Measurements from ENCODE around the gene RGS9BP. TPM values are rescaled to one million over a fixed set of nuclear protein-coding genes. Genes with fewer than 3 reads are reported as not detected.
"Not testable (repeated sequence)": the region's sequence is repeated elsewhere in the genome, so short reads cannot be mapped to it uniquely, and the experiment has no call there.

RGS9BP gene
- polyA plus RNA-seq, 1 donor from 2014 or later: 0.11 TPM

- Mint-ChIP-seq H3K4me1 (peaks cover 0 to 2% (median 0%) of the 10 kb centered on the region in 3 donors), H3K4me3 (no peak overlapping the region), H3K9me3 (no peaks in the 10 kb centered on the region), H3K36me3 (peaks cover 4% of the 10 kb centered on the region), H3K27me3 (no peaks in the 10 kb centered on the region), H3K27ac (no peak overlapping the region)
Observed at GRCh38 chr19:32653599-32653915, 22.1 kb upstream of the RGS9BP start.

DNA sequence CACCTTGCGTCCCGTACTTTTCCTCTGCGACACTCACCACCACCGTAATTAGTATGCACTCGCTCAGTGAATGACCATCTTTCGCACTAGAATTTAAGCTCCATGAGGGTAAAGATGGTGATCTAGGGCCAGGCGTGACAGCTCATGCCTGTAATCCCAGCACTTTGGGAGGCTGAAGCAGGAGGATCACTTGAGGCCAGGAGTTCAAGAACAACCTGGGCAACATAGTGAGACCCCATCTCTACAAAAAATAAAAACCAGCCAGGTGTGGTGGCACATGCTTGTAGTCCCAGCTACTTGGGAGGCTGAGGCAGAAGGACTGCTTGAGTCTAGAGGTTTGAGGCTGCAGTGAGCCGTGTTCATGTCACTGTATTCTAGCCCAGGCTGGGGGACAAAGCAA is 19.3 kb upstream of the RGS9BP start:
- not testable (repeated sequence) for H3K27ac Mint-ChIP-seq, H3K4me1 Mint-ChIP-seq, H3K9me3 Mint-ChIP-seq, H3K4me3 Mint-ChIP-seq, H3K27me3 Mint-ChIP-seq, H3K36me3 Mint-ChIP-seq

DNA sequence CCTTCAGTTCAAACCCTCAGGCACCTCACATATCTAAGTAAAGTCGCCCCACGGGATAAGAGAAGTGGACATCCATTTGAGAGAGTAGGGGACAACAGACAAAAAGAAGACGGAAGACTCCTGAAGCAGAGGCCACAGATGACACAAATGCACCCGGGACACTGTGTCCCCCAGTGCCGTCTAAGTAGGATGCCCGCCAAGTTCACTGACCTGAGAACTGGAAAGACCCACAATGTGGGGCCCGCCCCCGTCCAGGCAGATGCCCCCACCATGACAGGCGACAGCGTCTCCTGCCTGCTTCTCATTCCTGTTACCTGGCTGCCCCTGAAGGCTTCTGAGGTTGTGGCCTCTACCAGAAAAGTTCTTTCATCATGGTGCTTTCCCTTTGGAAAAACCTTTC is 17.6 kb upstream of the RGS9BP start:
- peak overlapping the region in 1 of 3 donors; percentile 58 for H3K27ac Mint-ChIP-seq
- no peak overlapping the region for H3K4me3 Mint-ChIP-seq
- H3K36me3 Mint-ChIP-seq: peaks cover 3% of the 10 kb centered on the region
- H3K4me1 Mint-ChIP-seq: peaks cover 0 to 13% (median 6%) of the 10 kb centered on the region in 3 donors
- H3K9me3 Mint-ChIP-seq: no peaks in the 10 kb centered on the region
- H3K27me3 Mint-ChIP-seq: no peaks in the 10 kb centered on the region

DNA sequence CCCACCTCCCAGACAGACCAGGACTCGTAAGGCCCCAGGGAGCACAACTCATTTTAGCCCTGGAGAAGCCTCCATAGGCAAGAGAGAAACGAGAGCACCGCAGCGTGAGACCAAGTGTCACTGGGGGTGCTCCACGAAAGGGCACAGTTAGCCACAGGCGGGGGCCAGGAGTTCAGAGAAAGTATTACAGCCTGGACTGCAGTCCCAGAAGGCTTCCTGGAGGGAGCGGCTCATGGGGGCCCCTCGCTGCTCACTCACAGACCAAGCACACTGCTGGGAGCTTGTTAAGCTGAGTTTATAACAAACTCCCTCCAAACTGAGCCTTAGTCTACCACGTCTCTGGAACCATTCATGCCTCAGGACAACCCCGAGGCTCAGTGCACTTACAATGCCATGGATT is 17.1 kb upstream of the RGS9BP start:
- H3K4me3 Mint-ChIP-seq: no peak overlapping the region
- peaks cover 0 to 13% (median 7%) of the 10 kb centered on the region in 3 donors for H3K4me1 Mint-ChIP-seq
- H3K27me3 Mint-ChIP-seq: no peaks in the 10 kb centered on the region
- H3K9me3 Mint-ChIP-seq: no peaks in the 10 kb centered on the region
- H3K27ac Mint-ChIP-seq: no peak overlapping the region
- peaks cover 3% of the 10 kb centered on the region for H3K36me3 Mint-ChIP-seq

GRCh38 chr19:32661318-32661717 is 14.3 kb upstream of the RGS9BP start:
- no peak overlapping the region for H3K4me3 Mint-ChIP-seq
- peaks cover 0 to 13% (median 9%) of the 10 kb centered on the region in 3 donors for H3K4me1 Mint-ChIP-seq
- H3K27me3 Mint-ChIP-seq: no peaks in the 10 kb centered on the region
- peaks cover under 1% of the 10 kb centered on the region for H3K36me3 Mint-ChIP-seq
- H3K9me3 Mint-ChIP-seq: no peaks in the 10 kb centered on the region
- no peak overlapping the region for H3K27ac Mint-ChIP-seq

- Mint-ChIP-seq H3K9me3 (no peaks in the 10 kb centered on the region), H3K27ac (peak overlapping the region in 1 of 3 donors; percentile 23), H3K27me3 (no peaks in the 10 kb centered on the region), H3K4me3 (peak overlapping the region in 1 of 4 donors; percentile 43), H3K4me1 (peaks cover 0 to 13% (median 9%) of the 10 kb centered on the region in 3 donors), H3K36me3 (no peaks in the 10 kb centered on the region)
Observed at GRCh38 chr19:32662186-32662585, 13.5 kb upstream of the RGS9BP start.

GRCh38 chr19:32666084-32666483 is 9.6 kb upstream of the RGS9BP start:
- Mint-ChIP-seq H3K4me1 (peaks cover 0 to 14% (median 13%) of the 10 kb centered on the region in 3 donors), H3K27me3 (no peaks in the 10 kb centered on the region), H3K27ac (no peak overlapping the region), H3K36me3 (peaks cover 3% of the 10 kb centered on the region), H3K4me3 (no peak overlapping the region), H3K9me3 (no peaks in the 10 kb centered on the region)

DNA sequence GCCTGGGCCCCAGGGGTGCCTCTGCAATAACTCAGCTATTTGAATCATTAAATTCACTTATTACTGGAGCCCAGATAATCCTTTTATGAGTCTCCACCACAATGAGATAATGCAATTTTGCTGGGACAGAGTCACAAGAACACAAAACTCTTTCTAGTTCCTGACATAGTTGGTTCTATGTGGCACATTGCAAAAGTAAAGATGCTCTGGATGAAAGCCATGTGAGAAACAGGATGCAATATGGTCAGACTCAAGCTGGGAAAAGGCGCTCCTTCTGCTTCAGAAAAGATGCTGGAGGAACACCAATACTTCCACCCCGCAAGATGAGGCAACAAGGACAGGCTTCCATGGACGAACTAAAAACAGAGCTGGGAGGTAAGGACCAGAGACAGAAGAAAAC is 6.3 kb upstream of the RGS9BP start:
- peak overlapping the region in 2 of 4 donors; percentile 30 to 78 for H3K4me3 Mint-ChIP-seq
- H3K9me3 Mint-ChIP-seq: no peaks in the 10 kb centered on the region
- no peaks in the 10 kb centered on the region for H3K27me3 Mint-ChIP-seq
- H3K27ac Mint-ChIP-seq: no peak overlapping the region
- peaks cover 3% of the 10 kb centered on the region for H3K36me3 Mint-ChIP-seq
- peaks cover 6 to 22% (median 20%) of the 10 kb centered on the region in 3 donors for H3K4me1 Mint-ChIP-seq

- Mint-ChIP-seq H3K27ac (peak overlapping the region in 1 of 3 donors; percentile 90), H3K27me3 (peaks cover 3% of the 10 kb centered on the region), H3K4me1 (peaks cover 11 to 21% (median 21%) of the 10 kb centered on the region in 3 donors), H3K36me3 (peaks cover 3% of the 10 kb centered on the region), H3K4me3 (peak overlapping the region in 3 of 4 donors; percentile 59 to 88 (median 80)), H3K9me3 (no peaks in the 10 kb centered on the region)
Observed at GRCh38 chr19:32671883-32672593, 3.6 kb upstream of the RGS9BP start.

- Mint-ChIP-seq H3K27ac (peak overlapping the region in 1 of 3 donors; percentile 37), H3K4me1 (peaks cover 18 to 24% (median 23%) of the 10 kb centered on the region in 3 donors), H3K36me3 (peaks cover 6% of the 10 kb centered on the region), H3K9me3 (no peaks in the 10 kb centered on the region), H3K4me3 (peak overlapping the region; percentile 16 to 88 (median 69)), H3K27me3 (peaks cover 11% of the 10 kb centered on the region)
Observed at GRCh38 chr19:32672841-32673240, 2.8 kb upstream of the RGS9BP start.

DNA sequence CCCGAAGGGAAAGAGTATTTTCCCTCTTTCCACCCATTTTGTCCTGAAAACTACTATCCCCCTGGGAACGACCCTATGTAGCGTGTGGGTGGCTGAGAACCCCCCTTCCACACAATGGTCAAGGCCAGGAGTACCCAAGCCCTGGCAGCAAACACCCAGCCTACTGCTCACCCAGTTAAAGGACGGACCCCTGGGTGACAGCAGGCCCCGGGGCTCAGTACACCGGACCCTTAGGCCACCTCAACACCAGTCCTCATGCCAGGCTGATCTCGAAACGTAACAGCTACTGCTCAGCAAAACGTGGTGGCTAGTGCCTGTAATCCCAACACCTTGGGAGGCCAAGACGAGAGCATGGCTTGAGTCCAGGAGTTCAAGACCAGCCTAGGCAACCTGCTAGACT is 2.1 kb upstream of the RGS9BP start:
- Mint-ChIP-seq H3K27ac (peak overlapping the region in 2 of 3 donors; percentile 37 to 92), H3K27me3 (peaks cover 15% of the 10 kb centered on the region), H3K9me3 (no peaks in the 10 kb centered on the region), H3K4me1 (peaks cover 18 to 23% (median 23%) of the 10 kb centered on the region in 3 donors), H3K36me3 (peaks cover 6% of the 10 kb centered on the region), H3K4me3 (peak overlapping the region; percentile 88 to 96 (median 91))

GRCh38 chr19:32674153-32674930 is 1.3 kb upstream of the RGS9BP start:
- peaks cover 15% of the 10 kb centered on the region for H3K27me3 Mint-ChIP-seq
- peaks cover 18 to 23% (median 23%) of the 10 kb centered on the region in 3 donors for H3K4me1 Mint-ChIP-seq

DNA sequence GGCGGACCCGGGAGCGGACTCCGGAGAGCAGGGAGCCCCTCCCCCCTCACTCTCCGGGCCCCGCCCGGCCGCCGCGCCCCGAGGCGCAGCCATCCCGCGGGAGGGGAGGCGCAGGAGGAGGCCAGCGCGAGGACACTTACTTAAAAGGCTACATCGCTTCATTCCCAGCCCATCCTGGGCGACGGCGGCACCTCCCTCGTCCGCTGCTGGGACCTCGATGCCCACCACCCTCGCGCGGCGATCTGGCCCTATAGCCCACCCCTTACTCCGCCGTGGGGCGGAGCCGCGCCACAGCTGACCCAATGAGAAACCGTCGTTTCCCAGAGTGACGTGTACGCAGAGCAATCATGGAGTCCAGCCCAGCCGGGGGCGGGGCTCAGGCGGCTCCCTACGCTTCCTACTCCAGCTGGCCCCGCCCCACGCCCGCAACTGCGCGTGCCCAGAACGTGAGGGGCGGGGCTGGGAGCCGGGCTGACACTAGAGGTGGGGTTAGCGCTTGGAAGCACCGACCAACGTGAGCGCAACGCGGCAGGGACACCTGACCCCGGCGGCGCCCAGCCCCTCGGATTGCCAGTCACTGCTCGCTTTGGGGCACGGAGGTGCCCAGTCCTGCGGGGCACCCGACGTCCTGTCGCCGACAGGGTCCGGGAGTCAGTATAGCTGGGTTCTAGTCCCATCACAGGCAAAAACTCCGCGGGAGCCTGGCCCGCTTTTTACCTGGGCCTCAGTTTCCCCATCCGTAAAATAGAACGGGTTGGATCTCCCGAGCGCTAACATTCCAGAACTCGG is 523 bp upstream of the RGS9BP start, which contains the start of gene ANKRD27:
Gene ANKRD27, minus strand, starts transcription at position 250 of the 789 bp plus-strand sequence. CDS start 16,165 bp downstream, outside the sequence.
- H3K27me3 Mint-ChIP-seq: peaks cover 15% of the 10 kb centered on the region

More at GRCh38 chr19:32674153-32674930, 1.3 kb upstream of the RGS9BP start:
- peak overlapping the region; percentile 36 to 92 (median 88) for H3K27ac Mint-ChIP-seq
- H3K36me3 Mint-ChIP-seq: peaks cover 3% of the 10 kb centered on the region
- peak overlapping the region; percentile 88 to 96 (median 91) for H3K4me3 Mint-ChIP-seq
- no peaks in the 10 kb centered on the region for H3K9me3 Mint-ChIP-seq

DNA sequence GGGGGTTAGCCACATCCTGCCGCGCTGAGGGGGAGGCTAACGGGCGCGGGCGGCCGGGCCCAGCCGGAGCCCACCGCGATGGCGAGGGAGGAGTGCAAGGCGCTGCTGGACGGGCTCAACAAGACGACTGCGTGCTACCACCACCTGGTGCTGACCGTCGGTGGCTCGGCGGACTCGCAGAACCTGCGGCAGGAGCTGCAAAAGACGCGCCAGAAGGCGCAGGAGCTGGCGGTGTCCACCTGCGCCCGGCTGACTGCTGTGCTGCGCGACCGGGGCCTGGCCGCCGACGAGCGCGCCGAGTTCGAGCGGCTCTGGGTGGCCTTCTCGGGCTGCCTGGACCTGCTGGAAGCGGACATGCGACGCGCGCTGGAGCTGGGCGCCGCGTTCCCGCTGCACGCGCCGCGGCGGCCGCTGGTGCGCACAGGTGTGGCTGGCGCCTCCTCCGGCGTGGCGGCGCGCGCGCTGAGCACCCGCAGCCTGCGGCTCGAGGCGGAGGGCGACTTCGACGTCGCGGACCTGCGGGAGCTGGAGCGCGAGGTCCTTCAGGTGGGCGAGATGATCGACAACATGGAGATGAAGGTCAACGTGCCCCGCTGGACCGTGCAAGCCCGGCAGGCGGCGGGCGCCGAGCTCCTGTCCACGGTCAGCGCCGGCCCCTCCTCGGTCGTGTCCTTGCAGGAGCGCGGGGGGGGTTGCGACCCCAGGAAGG is 692 bp downstream of the RGS9BP start:
- peak overlapping the region; percentile 88 to 99 (median 94) for H3K4me3 Mint-ChIP-seq
- no peak overlapping the region for H3K27ac Mint-ChIP-seq
- peaks cover 15% of the 10 kb centered on the region for H3K27me3 Mint-ChIP-seq
- peaks cover 16 to 20% (median 18%) of the 10 kb centered on the region in 3 donors for H3K4me1 Mint-ChIP-seq
- no peaks in the 10 kb centered on the region for H3K9me3 Mint-ChIP-seq
- peaks cover 3% of the 10 kb centered on the region for H3K36me3 Mint-ChIP-seq

More for the DNA sequence above, 523 bp upstream of the RGS9BP start, which contains the start of gene ANKRD27:
- peak within 1 kb of the TSS; percentile 88 to 99 (median 94) for H3K4me3 Mint-ChIP-seq
- peaks cover 18 to 20% (median 18%) of the 10 kb centered on the region in 3 donors for H3K4me1 Mint-ChIP-seq
- H3K36me3 Mint-ChIP-seq: peaks cover 3% of the 10 kb centered on the region
- peak within 1 kb of the TSS; percentile 86 to 92 (median 88) for H3K27ac Mint-ChIP-seq
- no peaks in the 10 kb centered on the region for H3K9me3 Mint-ChIP-seq
